ENCODE results near the gene FBXW12.

GRCh38 chr3:48402907-48403306, 30.9 kb downstream of the FBXW12 start:
- TF ChIP-seq POLR2A (IDR thresholded peaks at IDR 0.05) = no peak
- TF ChIP-seq CTCF (IDR thresholded peaks at IDR 0.05) = no peak

Data from right lobe of liver (tissue), 4 donors.